Ascending aorta (tissue), 2 donors: ENCODE measurements around the gene RPF1. TPM values are rescaled to one million over a fixed set of nuclear protein-coding genes. Genes with fewer than 3 reads are reported as not detected.

Experiments used
- DNase-seq, 2 donors: peaks; one replicate each; pipeline ENCODE4 v3.0.0-alpha.2; 2019; ENCODE audit warnings: low spot score in 2 of 2
- H3K27ac ChIP-seq, 2 donors: fragments of 200-600 bp; sonication (generic); one replicate each; pipeline ENCODE4 v1.5.1; 2016 to 2017; ENCODE audit warnings: mild to moderate bottlenecking in 1 of 2
- H3K27me3 ChIP-seq: fragments of 200-600 bp; sonication (generic); one replicate; pipeline ENCODE4 v1.5.1; 2017
- H3K36me3 ChIP-seq, 2 donors: fragments of 200-600 bp; sonication (generic); one replicate each; pipeline ENCODE4 v1.5.1; 2016
- H3K4me1 ChIP-seq, 2 donors: fragments of 200-600 bp; sonication (generic); one replicate each; pipeline ENCODE4 v1.5.1; 2016 to 2017; ENCODE audit warnings: mild to moderate bottlenecking in 1 of 2
- H3K4me3 ChIP-seq, 2 donors: fragments of 200-600 bp; sonication (generic); one replicate each; pipeline ENCODE4 v1.5.1; 2016 to 2017; ENCODE audit warnings: mild to moderate bottlenecking in 1 of 2
- H3K9me3 ChIP-seq, 2 donors: fragments of 200-600 bp; sonication (generic); one replicate each; pipeline ENCODE4 v1.5.1; 2016
- intact Hi-C: fragments of 100-400 bp; cut with DNase I; formaldehyde crosslinking; loops from one replicate; pipeline ENCODE4 v1.15.1; 2023
- total RNA-seq: library from RNA; depleted of rRNA; stranded (reverse); fragments of >200 nt; gene quantifications from one replicate; pipeline ENCODE4 v1.1.0, GENCODE V29; 2016
- TF ChIP-seq, protein P1 (sequence below), 3 experiments: fragments of 200-600 bp in 2 of 3; fragments of 450-650 bp in 1 of 3; sonication (generic) in 2 of 3; IDR thresholded peaks; one replicate each; pipeline ENCODE4 v1.5.1; 2016 to 2019; ENCODE audit warnings: antibody characterized with exemption in 3 of 3, mild to moderate bottlenecking in 1 of 3, moderate library complexity in 1 of 3

The RPF1 gene
- total RNA-seq, 1 donor from 2014 or later = 8.4 TPM

DNA sequence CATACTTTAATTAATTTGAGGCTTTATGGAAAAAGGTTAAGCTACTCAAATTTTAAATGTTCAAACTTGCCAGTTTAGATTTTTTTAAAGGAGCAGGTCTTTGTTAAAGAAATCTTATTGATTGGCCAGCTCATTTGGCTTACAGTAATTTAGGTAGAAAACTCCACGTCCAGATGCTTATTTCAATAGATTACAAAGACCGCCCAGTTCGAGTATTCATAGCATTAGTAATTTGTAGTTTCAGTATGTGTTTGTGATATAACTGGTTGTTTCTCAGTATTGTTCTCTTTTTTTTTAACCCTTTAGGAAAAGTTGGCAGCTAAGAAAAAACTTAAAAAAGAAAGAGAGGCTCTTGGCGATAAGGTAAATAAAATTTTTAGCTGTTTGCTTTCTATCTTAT is 1.6 kb downstream of the RPF1 start:
- intact Hi-C loops = no loop called here
- no peaks in the 10 kb centered on the region for H3K27me3 ChIP-seq
- H3K27ac ChIP-seq = no peak overlapping the region
- H3K9me3 ChIP-seq = no peaks in the 10 kb centered on the region
- peaks cover 0 to 10% of the 10 kb centered on the region in 2 donors for H3K4me1 ChIP-seq
- no peak for DNase-seq
- TF ChIP-seq, protein P1, sequence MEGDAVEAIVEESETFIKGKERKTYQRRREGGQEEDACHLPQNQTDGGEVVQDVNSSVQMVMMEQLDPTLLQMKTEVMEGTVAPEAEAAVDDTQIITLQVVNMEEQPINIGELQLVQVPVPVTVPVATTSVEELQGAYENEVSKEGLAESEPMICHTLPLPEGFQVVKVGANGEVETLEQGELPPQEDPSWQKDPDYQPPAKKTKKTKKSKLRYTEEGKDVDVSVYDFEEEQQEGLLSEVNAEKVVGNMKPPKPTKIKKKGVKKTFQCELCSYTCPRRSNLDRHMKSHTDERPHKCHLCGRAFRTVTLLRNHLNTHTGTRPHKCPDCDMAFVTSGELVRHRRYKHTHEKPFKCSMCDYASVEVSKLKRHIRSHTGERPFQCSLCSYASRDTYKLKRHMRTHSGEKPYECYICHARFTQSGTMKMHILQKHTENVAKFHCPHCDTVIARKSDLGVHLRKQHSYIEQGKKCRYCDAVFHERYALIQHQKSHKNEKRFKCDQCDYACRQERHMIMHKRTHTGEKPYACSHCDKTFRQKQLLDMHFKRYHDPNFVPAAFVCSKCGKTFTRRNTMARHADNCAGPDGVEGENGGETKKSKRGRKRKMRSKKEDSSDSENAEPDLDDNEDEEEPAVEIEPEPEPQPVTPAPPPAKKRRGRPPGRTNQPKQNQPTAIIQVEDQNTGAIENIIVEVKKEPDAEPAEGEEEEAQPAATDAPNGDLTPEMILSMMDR (IDR thresholded peaks at IDR 0.05) = no peak
- H3K36me3 ChIP-seq = peaks cover 0 to 23% of the 10 kb centered on the region in 2 donors
- peak overlapping the region in 1 of 2 donors; percentile 81 for H3K4me3 ChIP-seq

DNA sequence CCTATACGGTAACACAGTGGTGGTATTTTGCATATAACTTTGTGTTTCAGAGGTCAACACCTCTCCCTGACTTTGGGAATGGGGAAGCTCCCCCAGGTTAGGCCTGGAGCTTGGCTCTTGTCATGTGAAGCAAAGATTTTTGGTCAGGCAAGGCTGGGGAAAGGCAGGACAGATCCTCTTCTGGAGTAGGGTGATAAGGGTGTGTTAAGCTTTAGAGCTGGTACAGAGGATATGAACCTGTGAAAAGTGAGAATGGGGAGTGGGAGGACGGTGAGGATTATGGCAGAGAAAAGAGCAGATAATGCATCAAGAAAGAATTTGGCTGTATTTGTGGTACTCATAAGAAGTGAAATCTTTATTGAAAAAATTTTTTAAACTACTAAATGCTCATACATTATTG is 2.3 kb downstream of the RPF1 start:
- TF ChIP-seq, protein P1 (IDR thresholded peaks at IDR 0.05) = no peak
- H3K27me3 ChIP-seq = no peaks in the 10 kb centered on the region
- H3K9me3 ChIP-seq = no peaks in the 10 kb centered on the region
- H3K27ac ChIP-seq = no peak overlapping the region
- H3K4me3 ChIP-seq = no peak overlapping the region
- peaks cover 0 to 28% of the 10 kb centered on the region in 2 donors for H3K36me3 ChIP-seq
- no peak for DNase-seq
- peaks cover 0 to 10% of the 10 kb centered on the region in 2 donors for H3K4me1 ChIP-seq
- intact Hi-C loops = no loop called here

DNA sequence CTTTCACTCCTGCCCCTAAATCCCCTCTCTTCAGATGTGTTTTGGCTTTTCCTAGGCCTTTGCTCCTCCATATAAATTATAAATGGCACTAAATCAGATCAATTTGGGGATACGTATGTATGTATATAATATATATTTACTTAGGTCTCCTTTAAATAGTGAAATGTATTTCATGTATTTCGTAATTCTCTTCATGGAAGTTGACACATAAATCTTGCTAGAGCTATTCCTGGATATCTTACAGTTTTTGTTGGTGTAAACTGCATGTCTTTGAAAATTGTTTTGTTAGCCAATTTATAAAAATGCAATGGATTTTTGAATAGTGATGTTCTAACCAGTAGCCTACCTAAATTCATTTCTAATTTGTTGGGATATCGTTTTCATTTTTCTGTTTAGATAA is 9.0 kb downstream of the RPF1 start:
- peaks cover 28 to 63% of the 10 kb centered on the region in 2 donors for H3K36me3 ChIP-seq
- H3K27me3 ChIP-seq = no peaks in the 10 kb centered on the region
- no peak overlapping the region for H3K27ac ChIP-seq
- H3K4me3 ChIP-seq = no peak overlapping the region
- TF ChIP-seq, protein P1 (IDR thresholded peaks at IDR 0.05) = no peak
- no peaks in the 10 kb centered on the region for H3K9me3 ChIP-seq
- no peaks in the 10 kb centered on the region for H3K4me1 ChIP-seq
- DNase-seq = no peak
- intact Hi-C loops = no loop called here

DNA sequence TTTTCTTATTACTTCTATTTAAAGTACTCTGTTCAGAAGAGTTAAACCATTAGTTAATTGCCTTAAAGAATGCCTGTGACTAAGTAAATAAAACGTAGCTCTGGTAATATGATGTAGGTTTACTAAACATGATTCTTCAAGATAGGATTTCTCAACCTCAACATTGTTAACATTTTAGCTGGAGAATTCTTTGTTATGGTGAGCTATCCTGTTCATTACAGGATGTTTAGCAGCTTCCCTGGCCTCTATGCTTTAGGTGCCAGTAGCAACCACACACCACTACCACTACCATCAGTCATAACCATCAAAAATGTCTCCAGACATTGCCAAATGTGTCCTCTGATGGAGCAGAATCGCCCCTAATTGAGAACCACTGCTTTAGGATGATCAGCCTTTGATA is 10.7 kb downstream of the RPF1 start:
- Histone ChIP-seq H3K9me3 (no peaks in the 10 kb centered on the region), H3K36me3 (peaks cover 28 to 56% of the 10 kb centered on the region in 2 donors), H3K27ac (no peak overlapping the region), H3K27me3 (no peaks in the 10 kb centered on the region), H3K4me3 (no peak overlapping the region), H3K4me1 (no peaks in the 10 kb centered on the region)
- no peak for DNase-seq
- intact Hi-C loops = no loop called here
- TF ChIP-seq, protein P1 (IDR thresholded peaks at IDR 0.05) = no peak

DNA sequence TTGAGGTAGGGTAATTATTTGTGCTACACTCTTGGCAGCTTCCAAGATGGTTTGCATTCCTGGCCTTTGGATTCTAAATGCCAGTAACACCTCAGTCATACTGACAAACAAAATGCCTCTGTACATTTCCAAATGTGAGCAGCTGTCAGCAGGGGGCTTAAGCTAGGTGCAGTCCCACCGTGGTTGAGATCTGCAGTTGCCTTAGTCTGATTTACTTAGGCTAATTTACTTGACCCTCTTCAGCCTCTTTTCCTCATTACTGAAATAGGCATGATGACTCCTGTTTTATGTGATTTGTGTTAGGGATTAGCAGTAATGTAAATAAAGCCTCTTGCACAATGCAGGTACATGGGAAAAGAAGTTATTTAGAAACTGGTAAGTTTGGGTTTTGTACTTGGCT is 13.7 kb downstream of the RPF1 start:
- TF ChIP-seq, protein P1 (IDR thresholded peaks at IDR 0.05) = no peak

DNA sequence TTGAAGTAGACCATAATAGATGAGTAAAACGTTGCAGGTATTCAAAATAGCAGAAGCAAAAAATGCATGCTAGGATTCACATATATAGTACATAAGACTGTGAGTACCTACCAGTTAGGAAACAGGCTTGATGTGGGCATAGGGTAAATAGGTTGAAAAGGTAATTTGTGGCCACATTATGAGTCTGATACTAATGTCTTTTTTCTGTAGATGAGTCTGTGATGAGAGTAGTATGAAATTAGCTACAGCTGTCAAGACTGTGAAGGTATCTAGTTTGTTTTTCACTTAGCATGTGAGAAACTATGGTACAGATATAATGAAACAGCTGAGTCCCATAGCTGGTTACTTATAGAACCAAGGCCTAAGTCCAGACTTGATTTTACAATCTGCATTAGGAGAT is 14.7 kb downstream of the RPF1 start:
- H3K4me1 ChIP-seq = no peaks in the 10 kb centered on the region
- H3K4me3 ChIP-seq = no peak overlapping the region
- DNase-seq = no peak
- no peaks in the 10 kb centered on the region for H3K27me3 ChIP-seq
- intact Hi-C loops = no loop called here
- peaks cover 51 to 79% of the 10 kb centered on the region in 2 donors for H3K36me3 ChIP-seq
- no peaks in the 10 kb centered on the region for H3K9me3 ChIP-seq
- TF ChIP-seq, protein P1 (IDR thresholded peaks at IDR 0.05) = no peak
- H3K27ac ChIP-seq = no peak overlapping the region

More for the DNA sequence above, 13.7 kb downstream of the RPF1 start:
- no peaks in the 10 kb centered on the region for H3K4me1 ChIP-seq
- H3K9me3 ChIP-seq = no peaks in the 10 kb centered on the region
- H3K36me3 ChIP-seq = peaks cover 45 to 69% of the 10 kb centered on the region in 2 donors
- H3K27me3 ChIP-seq = no peaks in the 10 kb centered on the region
- H3K4me3 ChIP-seq = no peak overlapping the region
- no peak for DNase-seq
- no peak overlapping the region for H3K27ac ChIP-seq
- intact Hi-C loops = no loop called here
